ENCODE measurements around the gene UROC1.

The UROC1 gene

DNA sequence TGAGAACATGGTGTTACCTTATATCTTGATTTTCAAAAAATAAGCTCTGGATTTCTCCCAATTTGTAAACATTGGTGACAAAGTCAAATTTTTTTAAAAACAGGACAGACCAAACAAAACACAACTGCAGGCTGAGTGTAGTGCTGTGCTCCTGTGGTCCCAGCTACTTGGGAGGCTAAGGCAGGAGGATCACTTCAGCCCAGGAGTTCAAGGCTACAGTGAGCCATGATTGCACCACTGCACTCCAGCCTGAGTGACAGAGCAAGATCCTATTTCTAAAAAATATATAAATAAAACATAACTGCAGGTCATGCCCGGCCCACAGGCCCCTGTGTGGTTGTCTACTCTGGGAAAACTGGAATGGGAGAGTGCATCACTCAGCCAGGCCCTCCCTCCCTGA, 37.9 kb downstream of the UROC1 start:
- no peak for DNase-seq (ENCODE audit: low spot score)
- ChIA-PET CTCF (no interaction called here), POLR2A (ENCODE audit: low non-redundant PET) (no interaction called here)
- TF ChIP-seq CTCF (conservative IDR thresholded peaks at IDR 0.05; ENCODE audit: low read depth) = no peak
- no peak overlapping the region for H3K27ac ChIP-seq

- POLR2A ChIA-PET (ENCODE audit: low non-redundant PET) = no interaction called here
- no peak for DNase-seq (ENCODE audit: low spot score)
- CTCF ChIA-PET = no interaction called here
- no peak for TF ChIP-seq CTCF (conservative IDR thresholded peaks at IDR 0.05; ENCODE audit: low read depth)
- no peak overlapping the region for H3K27ac ChIP-seq
Measured at GRCh38 chr3:126478581-126479310, 38.8 kb downstream of the UROC1 start.

GRCh38 chr3:126477061-126477380, 40.6 kb downstream of the UROC1 start:
- no peak for TF ChIP-seq CTCF (conservative IDR thresholded peaks at IDR 0.05; ENCODE audit: low read depth)
- ChIA-PET POLR2A (ENCODE audit: low non-redundant PET) (no interaction called here), CTCF (no interaction called here)

GRCh38 chr3:126476166-126477060, 41.2 kb downstream of the UROC1 start:
- CTCF ChIA-PET = interaction anchor here (0.5 to 0.6 kb wide), 2 partner anchors 47 to 1229 kb away, joined by 3 read pairs; no protein-coding TSS in a partner anchor
- peak overlapping the region; percentile 93 for H3K27ac ChIP-seq
- no peak for TF ChIP-seq CTCF (conservative IDR thresholded peaks at IDR 0.05; ENCODE audit: low read depth)
- no peak for DNase-seq (ENCODE audit: low spot score)
- POLR2A ChIA-PET (ENCODE audit: low non-redundant PET) = interaction anchor here (0.6 kb wide), 1 partner anchor 254 kb away, joined by 4 read pairs; no protein-coding TSS in a partner anchor

More at GRCh38 chr3:126477061-126477380, 40.6 kb downstream of the UROC1 start:
- peak overlapping the region; percentile 93 for H3K27ac ChIP-seq
- no peak for DNase-seq (ENCODE audit: low spot score)

DNA sequence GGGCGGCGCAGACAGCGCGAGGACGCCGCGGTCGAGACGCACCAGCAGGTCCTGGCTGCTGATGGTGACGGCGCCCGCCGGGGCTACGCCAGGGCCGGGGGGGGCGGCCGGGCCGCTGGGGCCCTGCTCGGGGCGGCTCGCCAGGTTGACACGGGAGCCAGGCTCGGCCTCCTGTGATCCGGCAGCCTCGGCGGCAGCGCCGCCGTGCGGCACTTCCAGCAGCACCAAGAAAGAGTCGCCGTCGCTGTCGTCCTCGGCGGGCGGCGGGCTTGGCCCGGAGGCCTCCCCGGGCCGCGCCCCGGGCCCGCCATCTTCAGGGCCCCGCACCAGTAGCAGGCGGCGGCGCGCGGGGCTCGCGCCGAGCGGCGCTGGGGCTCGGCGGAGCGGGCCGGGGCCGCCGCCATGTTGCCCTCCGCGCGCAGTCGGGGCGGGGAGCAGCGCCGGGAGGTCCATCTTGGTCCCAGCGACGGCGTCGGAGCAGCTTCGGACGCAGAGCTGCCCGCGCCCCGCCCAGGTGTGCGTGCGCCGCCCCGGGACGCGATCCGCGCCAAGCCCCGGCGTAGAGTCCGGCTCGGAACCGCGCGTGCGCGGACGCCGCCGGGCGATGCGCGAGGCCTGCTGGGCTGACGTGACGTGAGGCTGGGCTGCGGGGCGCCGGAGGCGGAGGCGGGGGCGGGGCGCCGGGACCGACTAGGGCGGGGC, 42.0 kb downstream of the UROC1 start, which contains the start of gene ZXDC:
Gene ZXDC (minus strand): TSS at position 479 of the 702 bp plus-strand sequence. CDS start 26 bp downstream, at position 453.
- CTCF ChIA-PET = interaction anchor here (0.6 to 0.8 kb wide), 3 partner anchors 46 to 967 kb away, joined by 3 to 4 read pairs (median 3); no protein-coding TSS in a partner anchor
- POLR2A ChIA-PET (ENCODE audit: low non-redundant PET) = interaction anchor here (0.6 to 0.8 kb wide), 2 partner anchors 255 to 436 kb away, joined by 3 to 4 read pairs; no protein-coding TSS in a partner anchor
- peak; percentile 70 for TF ChIP-seq CTCF (conservative IDR thresholded peaks at IDR 0.05; ENCODE audit: low read depth)
- peak within 1 kb of the TSS; percentile 93 for H3K27ac ChIP-seq
- peak; percentile 98 for DNase-seq (ENCODE audit: low spot score)
